CD4-positive, alpha-beta T cell (primary cell): ENCODE results near the gene EPG5. TPM values are rescaled to one million over a fixed set of nuclear protein-coding genes. Genes with fewer than 3 reads are reported as not detected.
"Not testable (repeated sequence)": the region's sequence is repeated elsewhere in the genome, so short reads cannot be mapped to it uniquely, and the experiment has no call there.

ENCODE experiments used
- ATAC-seq: fragments of 200-7000 bp; cut with Tn5 transposase; one replicate; pipeline ENCODE4 v1.10.0; 2022; ENCODE audit warnings: mild to moderate bottlenecking; ENCODE audit not compliant: poor library complexity
- CTCF ChIA-PET: fragments of 350-600 bp; sonication (Branson Sonifier 250); formaldehyde crosslinking; loops from one replicate; lab custom pipeline; 2021; ENCODE audit warnings: antibody characterized with exemption, inconsistent platforms; lab: Charles Lee
- POLR2A ChIA-PET: fragments of 350-600 bp; sonication (Branson Sonifier 250); formaldehyde crosslinking; loops from one replicate; lab custom pipeline; 2021; ENCODE audit warnings: antibody characterized with exemption, inconsistent platforms; lab: Charles Lee
- DNase-seq, 14 experiments: peaks; one replicate each; pipeline ENCODE4 v3.0.0-alpha.2; 2013 to 2020; ENCODE audit warnings: mixed read lengths in 2 of 14
- H3K27ac ChIP-seq, 2 donors: one replicate each; pipeline versions ENCODE4 v1.5.1 to v1.7.0; 2013; ENCODE audit warnings: low read length in 2 of 2, low read depth in 1 of 2, mild to moderate bottlenecking in 1 of 2
- H3K27me3 ChIP-seq, 2 experiments: 1 replicate in 1 of 2; 2 replicates in 1 of 2; pipeline versions ENCODE4 v1.6.1 to v1.7.0; 2013; ENCODE audit warnings: low read length in 2 of 2, control low read depth in 1 of 2, mild to moderate bottlenecking in 1 of 2, moderate library complexity in 1 of 2; ENCODE audit not compliant: insufficient read depth in 2 of 2, control insufficient read depth in 1 of 2
- H3K36me3 ChIP-seq: one replicate; pipeline ENCODE4 v1.6.1; 2013; ENCODE audit warnings: low read length, control low read depth; ENCODE audit not compliant: insufficient read depth
- H3K4me1 ChIP-seq: one replicate; pipeline ENCODE4 v1.6.1; 2013; ENCODE audit warnings: low read length, control low read depth; ENCODE audit not compliant: insufficient read depth
- H3K4me3 ChIP-seq: one replicate; pipeline ENCODE4 v1.5.1; 2013; ENCODE audit warnings: mild to moderate bottlenecking, low read length, moderate library complexity
- H3K9me3 ChIP-seq, 2 experiments: 1 replicate in 1 of 2; 2 replicates in 1 of 2; pipeline versions ENCODE4 v1.6.1 to v1.7.0; 2013; ENCODE audit warnings: low read length in 2 of 2, mild to moderate bottlenecking in 2 of 2, control low read depth in 1 of 2, moderate library complexity in 1 of 2; ENCODE audit not compliant: control insufficient read depth in 1 of 2, insufficient read depth in 1 of 2
- H3K27ac Mint-ChIP-seq: one replicate; pipeline ENCODE4 v1.8.0; 2020; ENCODE audit warnings: mixed read lengths
- H3K27me3 Mint-ChIP-seq: one replicate; pipeline ENCODE4 v1.8.0; 2021; ENCODE audit warnings: mixed read lengths
- H3K36me3 Mint-ChIP-seq: one replicate; pipeline ENCODE4 v1.8.0; 2021; ENCODE audit warnings: low read depth, mixed read lengths
- H3K4me1 Mint-ChIP-seq: one replicate; pipeline ENCODE4 v1.8.0; 2021; ENCODE audit warnings: low read depth, mixed read lengths
- H3K4me3 Mint-ChIP-seq: one replicate; pipeline ENCODE4 v1.8.0; 2020; ENCODE audit warnings: mild to moderate bottlenecking, mixed read lengths
- H3K9me3 Mint-ChIP-seq: one replicate; pipeline ENCODE4 v1.8.0; 2020; ENCODE audit warnings: mixed read lengths
- intact Hi-C, 2 experiments: fragments of 100-400 bp; cut with DNase I in 1 of 2; cut with micrococcal nuclease in 1 of 2; formaldehyde crosslinking; loops; one replicate each; pipeline versions ENCODE4 v1.15.1 to v1.9.0; 2023 to 2025; cut with DNase I, micrococcal nuclease
- total RNA-seq, 174 experiments: library from RNA in 2 of 174; stranded (reverse) in 2 of 174; gene quantifications; one replicate each; pipeline ENCODE4 v1.2.3 and lab custom pipeline; 2021 to 2026
- TF ChIP-seq, protein P1 (sequence below): fragments of 200-600 bp; IDR thresholded peaks from one replicate; pipeline ENCODE4 v1.8.0; 2022; ENCODE audit warnings: antibody characterized with exemption, mild to moderate bottlenecking

EPG5 gene
- total RNA-seq, 2 experiments from 2014 or later: 25.3 to 26.9 TPM

DNA sequence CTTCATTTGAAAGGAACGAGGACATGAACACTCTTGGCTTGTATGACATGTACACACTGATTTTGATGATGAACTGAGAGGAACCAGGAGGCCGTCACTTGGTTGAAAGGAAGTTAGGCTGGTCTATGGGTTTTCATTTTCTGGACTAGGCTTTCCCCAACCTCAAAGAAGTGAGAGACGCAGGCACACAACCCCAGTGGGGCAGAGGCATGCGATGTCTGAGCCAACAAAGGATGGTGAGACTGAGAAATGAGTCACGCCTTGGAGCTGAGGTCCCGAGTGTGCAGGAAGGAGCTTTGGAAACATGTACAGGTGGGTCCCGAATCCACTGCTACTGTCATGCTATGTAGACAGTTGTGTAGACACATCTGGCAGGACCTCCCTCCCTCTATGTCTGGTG, 117.6 kb downstream of the EPG5 start:
- peaks cover 5% of the 10 kb centered on the region for H3K4me1 Mint-ChIP-seq
- Histone ChIP-seq H3K4me1 (no peaks in the 10 kb centered on the region), H3K4me3 (no peak overlapping the region), H3K36me3 (peaks cover 48% of the 10 kb centered on the region), H3K27ac (no peak overlapping the region), H3K9me3 (no peaks in the 10 kb centered on the region), H3K27me3 (no peaks in the 10 kb centered on the region)
- CTCF ChIA-PET: no interaction called here
- TF ChIP-seq, protein P1, sequence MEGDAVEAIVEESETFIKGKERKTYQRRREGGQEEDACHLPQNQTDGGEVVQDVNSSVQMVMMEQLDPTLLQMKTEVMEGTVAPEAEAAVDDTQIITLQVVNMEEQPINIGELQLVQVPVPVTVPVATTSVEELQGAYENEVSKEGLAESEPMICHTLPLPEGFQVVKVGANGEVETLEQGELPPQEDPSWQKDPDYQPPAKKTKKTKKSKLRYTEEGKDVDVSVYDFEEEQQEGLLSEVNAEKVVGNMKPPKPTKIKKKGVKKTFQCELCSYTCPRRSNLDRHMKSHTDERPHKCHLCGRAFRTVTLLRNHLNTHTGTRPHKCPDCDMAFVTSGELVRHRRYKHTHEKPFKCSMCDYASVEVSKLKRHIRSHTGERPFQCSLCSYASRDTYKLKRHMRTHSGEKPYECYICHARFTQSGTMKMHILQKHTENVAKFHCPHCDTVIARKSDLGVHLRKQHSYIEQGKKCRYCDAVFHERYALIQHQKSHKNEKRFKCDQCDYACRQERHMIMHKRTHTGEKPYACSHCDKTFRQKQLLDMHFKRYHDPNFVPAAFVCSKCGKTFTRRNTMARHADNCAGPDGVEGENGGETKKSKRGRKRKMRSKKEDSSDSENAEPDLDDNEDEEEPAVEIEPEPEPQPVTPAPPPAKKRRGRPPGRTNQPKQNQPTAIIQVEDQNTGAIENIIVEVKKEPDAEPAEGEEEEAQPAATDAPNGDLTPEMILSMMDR: no peak
- ATAC-seq (no peak), DNase-seq (no peak)
- H3K27ac Mint-ChIP-seq: no peak overlapping the region
- POLR2A ChIA-PET: no interaction called here
- H3K4me3 Mint-ChIP-seq: no peak overlapping the region
- intact Hi-C loops: no loop called here
- no peaks in the 10 kb centered on the region for H3K9me3 Mint-ChIP-seq
- H3K27me3 Mint-ChIP-seq: no peaks in the 10 kb centered on the region
- H3K36me3 Mint-ChIP-seq: peaks cover 58% of the 10 kb centered on the region

DNA sequence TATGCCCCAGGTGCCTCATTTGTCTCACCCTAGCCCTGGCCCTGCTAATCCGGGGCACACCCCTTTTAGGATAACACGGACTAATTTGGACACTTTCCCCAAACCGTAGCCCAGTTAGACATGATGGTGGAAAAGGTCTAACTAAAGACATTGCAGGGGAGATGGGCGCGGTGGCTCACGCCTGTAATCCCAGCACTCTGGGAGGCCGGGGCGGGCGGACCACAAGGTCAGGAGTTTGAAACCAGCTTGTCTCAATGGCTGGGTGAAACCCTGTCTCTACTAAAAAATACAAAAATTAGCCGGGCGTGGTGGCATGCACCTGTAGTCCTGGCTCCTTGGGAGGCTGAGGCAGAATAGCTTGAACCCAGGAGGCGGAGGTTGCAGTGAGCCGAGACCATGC, 118.5 kb downstream of the EPG5 start:
- peaks cover 49% of the 10 kb centered on the region for H3K36me3 Mint-ChIP-seq
- H3K27me3 Mint-ChIP-seq, H3K4me1 Mint-ChIP-seq, H3K27me3 ChIP-seq, CTCF ChIA-PET, ATAC-seq, H3K9me3 ChIP-seq, H3K4me3 ChIP-seq, H3K4me3 Mint-ChIP-seq, H3K27ac Mint-ChIP-seq, POLR2A ChIA-PET, H3K9me3 Mint-ChIP-seq, H3K4me1 ChIP-seq, DNase-seq, intact Hi-C loops, H3K27ac ChIP-seq: not testable (repeated sequence)
- peaks cover 39% of the 10 kb centered on the region for H3K36me3 ChIP-seq

DNA sequence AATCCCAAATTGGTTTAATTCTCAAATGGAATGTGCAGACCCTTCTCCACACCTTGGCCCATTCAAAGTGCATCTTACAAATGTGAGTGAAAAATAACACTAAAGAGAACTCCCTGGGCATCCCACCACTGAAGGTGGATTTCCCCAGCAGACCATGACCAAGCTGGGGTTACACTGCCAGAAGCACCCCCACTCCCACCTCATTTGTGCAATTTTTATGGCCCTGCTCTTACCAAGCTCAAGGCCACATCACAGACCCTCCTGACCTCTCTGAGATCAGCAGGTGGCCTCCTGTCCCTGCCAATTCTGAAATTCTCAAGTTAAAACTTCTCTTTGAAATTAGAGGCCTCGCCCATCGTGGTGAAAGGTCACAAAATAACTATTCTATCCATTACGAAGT, 120.0 kb downstream of the EPG5 start:
- Histone ChIP-seq H3K27ac (no peak overlapping the region), H3K4me3 (no peak overlapping the region), H3K36me3 (peaks cover 24% of the 10 kb centered on the region), H3K27me3 (no peaks in the 10 kb centered on the region), H3K9me3 (no peaks in the 10 kb centered on the region), H3K4me1 (no peaks in the 10 kb centered on the region)
- TF ChIP-seq, protein P1: no peak
- Mint-ChIP-seq H3K4me1 (peaks cover 5% of the 10 kb centered on the region), H3K9me3 (no peaks in the 10 kb centered on the region), H3K27ac (no peak overlapping the region), H3K36me3 (peaks cover 34% of the 10 kb centered on the region), H3K4me3 (no peak overlapping the region), H3K27me3 (no peaks in the 10 kb centered on the region)
- no peak for DNase-seq
- POLR2A ChIA-PET: no interaction called here
- no peak for ATAC-seq
- CTCF ChIA-PET: no interaction called here
- intact Hi-C loops: no loop called here

DNA sequence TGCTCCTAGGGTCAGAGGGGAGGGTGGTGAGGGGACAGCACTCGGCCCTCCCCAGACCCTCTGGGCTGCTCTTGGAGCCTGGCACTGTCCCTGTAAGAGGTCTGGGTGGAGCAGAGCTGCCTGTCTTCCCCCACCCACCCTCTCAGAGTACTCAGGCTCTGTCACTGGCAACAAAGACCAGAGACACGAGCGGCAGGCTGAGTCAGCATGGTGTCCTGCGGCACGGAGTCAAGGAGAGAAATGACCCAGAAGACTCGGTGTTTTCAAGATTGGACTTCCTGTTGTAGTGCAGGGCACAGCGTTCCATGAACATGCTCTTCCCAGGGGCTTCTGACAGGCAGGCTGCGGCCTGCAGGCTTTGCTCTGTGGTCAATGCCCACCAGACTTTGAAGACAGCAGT, 121.7 kb downstream of the EPG5 start:
- H3K27ac ChIP-seq: no peak overlapping the region
- no peak overlapping the region for H3K4me3 ChIP-seq
- CTCF ChIA-PET: no interaction called here
- H3K4me1 ChIP-seq: no peaks in the 10 kb centered on the region
- peaks cover 11% of the 10 kb centered on the region for H3K36me3 ChIP-seq
- DNase-seq (no peak), ATAC-seq (no peak)
- Mint-ChIP-seq H3K9me3 (no peaks in the 10 kb centered on the region), H3K4me3 (no peak overlapping the region), H3K27me3 (peaks cover 8% of the 10 kb centered on the region), H3K4me1 (peaks cover 5% of the 10 kb centered on the region), H3K36me3 (peaks cover 19% of the 10 kb centered on the region), H3K27ac (no peak overlapping the region)
- POLR2A ChIA-PET: no interaction called here
- TF ChIP-seq, protein P1: no peak
- H3K9me3 ChIP-seq: no peaks in the 10 kb centered on the region
- intact Hi-C loops: no loop called here
- no peaks in the 10 kb centered on the region for H3K27me3 ChIP-seq
